Activated CD8-positive, alpha-beta memory T cell treated with anti-CD3 and anti-CD28 coated beads, Interleukin-2, amount 50 U/mL, for 1 hour (primary cell): ENCODE results near the gene TAS2R40.
"Not testable (repeated sequence)": the region's sequence is repeated elsewhere in the genome, so short reads cannot be mapped to it uniquely, and the experiment has no call there.

ENCODE experiments used
- DNase-seq: peaks from one replicate; pipeline ENCODE4 v3.0.0-alpha.2; 2020; ENCODE audit errors: extremely low read depth

TAS2R40 gene

GRCh38 chr7:143250199-143250598 lies 28.4 kb downstream of the TAS2R40 start:
- no peak for DNase-seq

- no peak for DNase-seq
Observed at GRCh38 chr7:143250822-143251221, 29.0 kb downstream of the TAS2R40 start.

- no peak for DNase-seq
Observed at GRCh38 chr7:143252006-143252405, 30.2 kb downstream of the TAS2R40 start.

GRCh38 chr7:143255564-143255963 lies 33.7 kb downstream of the TAS2R40 start:
- DNase-seq, result no peak

GRCh38 chr7:143256325-143256724 lies 34.5 kb downstream of the TAS2R40 start:
- no peak for DNase-seq

DNA sequence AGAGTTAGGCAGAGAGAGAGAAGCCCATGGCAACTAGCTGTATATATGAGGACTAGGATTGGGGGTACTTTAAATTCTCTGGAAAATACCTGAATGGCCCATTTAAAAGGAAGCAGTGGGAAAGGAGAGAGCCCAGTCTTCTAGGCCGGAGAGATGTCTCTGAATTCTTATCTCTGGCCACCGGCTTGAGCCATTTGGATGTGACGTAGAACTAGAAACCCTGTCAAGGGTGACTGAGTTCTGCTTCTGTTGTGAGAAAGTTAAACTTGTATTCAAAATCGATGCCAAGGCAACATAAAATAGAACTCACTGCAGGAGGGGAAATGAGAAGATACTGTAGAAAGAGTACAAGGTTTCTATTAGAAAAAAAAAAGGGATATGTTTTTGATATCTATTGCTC lies 35.1 kb downstream of the TAS2R40 start:
- DNase-seq, result no peak

DNA sequence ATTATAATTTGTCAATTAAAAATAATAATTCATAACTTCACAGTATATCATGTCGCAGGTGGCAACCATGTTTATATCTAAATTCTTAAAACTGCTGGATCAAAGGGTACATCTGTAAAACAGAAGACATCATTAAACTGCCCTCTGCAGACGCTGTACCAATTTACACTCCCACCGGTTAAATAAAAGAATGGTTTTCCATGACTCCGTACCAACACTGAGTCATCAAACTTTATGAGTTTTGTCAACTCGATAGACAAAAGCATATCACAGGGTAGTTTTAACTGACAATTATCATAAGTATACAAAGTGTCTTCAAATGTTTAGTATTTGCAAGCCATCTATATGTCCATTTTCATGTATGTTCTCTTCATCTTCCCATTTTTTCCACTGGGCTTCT lies 35.7 kb downstream of the TAS2R40 start:
- DNase-seq, result no peak

GRCh38 chr7:143258831-143259230 lies 37.0 kb downstream of the TAS2R40 start:
- no peak for DNase-seq

DNA sequence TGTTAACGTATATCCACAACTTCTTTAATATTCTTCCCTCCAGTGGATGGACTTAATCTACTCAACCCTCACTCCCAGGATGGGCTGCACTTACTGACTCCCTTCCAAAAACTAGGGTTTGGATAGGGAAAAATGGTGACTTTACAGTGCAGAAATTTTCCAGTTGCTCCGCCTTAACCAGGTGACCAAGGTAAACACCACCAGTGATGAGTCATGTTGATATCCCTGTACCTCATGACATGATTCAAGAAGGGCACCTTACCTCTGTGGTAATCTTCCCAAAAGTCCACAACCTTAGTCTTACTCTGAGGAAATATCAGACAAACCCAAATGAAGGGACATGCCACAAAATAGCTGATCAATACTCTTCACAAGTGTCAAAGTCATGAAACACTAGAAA lies 37.9 kb downstream of the TAS2R40 start:
- no peak for DNase-seq

DNA sequence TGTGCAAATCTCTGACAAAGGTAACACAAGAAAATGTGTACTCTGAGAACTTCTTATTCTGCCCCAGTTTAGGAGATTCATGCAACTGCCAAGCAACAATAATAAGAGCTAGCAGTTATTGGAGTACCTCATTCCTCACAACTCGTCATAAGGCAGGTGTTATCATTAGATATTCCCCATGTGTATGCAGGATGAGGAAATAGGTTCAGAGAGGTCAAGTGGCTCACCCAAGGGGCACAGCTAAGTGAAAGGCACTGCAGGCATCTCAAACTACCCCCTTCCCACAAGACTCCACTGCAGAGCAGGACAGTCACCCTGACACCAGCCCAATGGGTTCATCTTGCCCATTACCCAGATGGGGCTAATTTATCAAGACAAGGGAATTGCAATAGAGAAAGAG lies 40.1 kb downstream of the TAS2R40 start:
- DNase-seq, result no peak

DNA sequence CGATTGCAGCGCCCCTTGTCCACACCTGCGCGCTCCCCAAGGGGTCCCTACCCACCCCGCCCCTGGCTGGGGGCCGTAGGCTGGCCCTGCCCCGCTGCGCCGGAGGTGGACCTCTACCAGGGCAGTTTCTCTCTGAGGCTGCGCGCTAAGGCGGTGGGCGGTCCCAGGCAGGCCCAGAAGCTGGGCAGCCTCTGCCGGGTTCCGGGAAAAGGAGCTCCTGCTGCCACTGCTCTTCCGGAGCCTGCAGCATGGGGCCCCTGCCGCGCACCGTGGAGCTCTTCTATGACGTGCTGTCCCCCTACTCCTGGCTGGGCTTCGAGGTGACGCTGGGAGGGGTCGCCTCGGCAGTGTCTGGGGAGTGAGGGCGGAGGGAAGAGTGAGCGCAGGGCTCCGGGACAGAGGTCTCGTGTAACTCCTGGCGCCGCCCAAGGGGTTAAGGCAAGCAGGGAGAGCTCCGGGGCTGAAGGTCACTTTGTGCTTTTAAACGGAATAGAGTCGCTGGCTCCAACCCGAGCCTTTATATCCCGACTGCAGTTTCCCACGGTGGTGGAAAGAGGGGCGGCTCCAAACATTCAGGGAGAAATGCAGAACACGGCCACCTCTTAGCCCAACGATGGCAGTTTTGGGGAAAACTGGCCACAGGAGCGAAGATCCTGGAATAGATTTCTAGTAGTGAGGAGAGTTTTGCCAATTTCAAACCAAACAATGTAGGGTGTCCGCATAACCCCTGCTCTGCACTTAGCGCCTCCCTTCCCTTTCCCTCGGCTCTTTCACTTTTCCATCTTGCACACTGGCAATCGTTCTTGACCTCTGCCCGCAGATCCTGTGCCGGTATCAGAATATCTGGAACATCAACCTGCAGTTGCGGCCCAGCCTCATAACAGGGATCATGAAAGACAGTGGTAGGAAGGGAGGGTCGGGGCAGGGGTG lies 41.7 kb downstream of the TAS2R40 start, which contains the start of gene GSTK1:
Gene GSTK1, plus strand, starts transcription at position 176 of the 930 bp plus-strand sequence. Its CDS starts 73 bp downstream, at position 249.
- DNase-seq, result peak; percentile 32

- DNase-seq, result not testable (repeated sequence)
Observed at GRCh38 chr7:143264196-143264568, 42.3 kb downstream of the TAS2R40 start.

DNA sequence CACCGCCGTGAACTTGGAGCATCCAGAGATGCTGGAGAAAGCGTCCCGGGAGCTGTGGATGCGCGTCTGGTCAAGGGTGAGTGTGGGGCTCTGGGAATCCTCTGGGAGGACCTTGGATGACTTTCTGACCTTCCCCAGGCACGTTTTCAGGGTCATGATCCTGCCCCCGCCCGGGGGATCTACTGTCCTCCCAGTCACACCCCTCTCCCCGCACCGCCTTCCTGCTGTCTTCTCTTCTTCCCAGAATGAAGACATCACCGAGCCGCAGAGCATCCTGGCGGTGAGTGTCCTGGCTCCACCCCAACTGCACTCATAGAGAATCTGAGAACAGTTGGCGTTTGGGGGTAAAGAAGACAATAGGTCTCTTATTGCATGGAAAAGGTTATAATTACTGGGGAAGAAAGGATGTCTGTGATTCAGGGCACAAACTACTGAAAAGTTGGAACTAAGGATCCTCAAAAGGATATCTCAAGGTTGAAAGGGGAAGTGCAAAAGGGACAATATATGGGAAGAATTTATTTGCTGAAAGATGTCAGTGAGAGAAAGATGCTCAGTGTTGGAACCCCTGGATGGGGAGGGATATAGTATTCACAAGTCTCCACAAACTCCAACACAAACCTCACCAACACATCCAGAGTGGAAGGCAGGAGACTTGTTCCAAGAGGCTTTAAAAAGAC lies 43.3 kb downstream of the TAS2R40 start:
- DNase-seq, result no peak

DNA sequence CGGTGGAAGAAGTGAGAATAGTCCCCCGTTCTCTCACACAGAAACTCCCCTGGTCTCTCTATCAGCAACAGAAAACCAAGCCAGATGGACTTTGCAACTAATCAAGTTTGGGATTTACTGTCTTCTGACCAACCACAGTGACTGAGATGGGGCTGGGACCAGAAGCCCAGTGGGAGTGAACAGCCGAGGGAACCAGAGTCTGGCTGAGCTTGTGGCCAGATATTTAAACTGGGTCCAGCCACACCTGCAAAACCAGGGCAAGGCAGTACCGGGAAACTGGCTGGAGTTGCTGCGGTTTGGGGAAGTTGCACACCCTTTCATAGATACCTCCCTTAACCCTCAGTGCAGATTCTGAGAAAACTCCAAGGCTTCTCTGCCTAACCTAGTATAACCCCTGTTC lies 47.4 kb downstream of the TAS2R40 start:
- DNase-seq, result no peak

- DNase-seq, result no peak
Observed at GRCh38 chr7:143271240-143271639, 49.4 kb downstream of the TAS2R40 start.
